Hippocampal formation (tissue), 2 donors: ENCODE measurements around the gene AVP.
"Not testable (repeated sequence)": the region's sequence is repeated elsewhere in the genome, so short reads cannot be mapped to it uniquely, and the experiment has no call there.

Experiments used
- DNase-seq, 2 donors: peaks; one replicate each; lab custom pipeline; 2025; lab: John Stamatoyannopoulos, UW

Gene AVP, protein sequence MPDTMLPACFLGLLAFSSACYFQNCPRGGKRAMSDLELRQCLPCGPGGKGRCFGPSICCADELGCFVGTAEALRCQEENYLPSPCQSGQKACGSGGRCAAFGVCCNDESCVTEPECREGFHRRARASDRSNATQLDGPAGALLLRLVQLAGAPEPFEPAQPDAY

GRCh38 chr20:3084283-3084985 lies at the start of gene AVP:
Gene AVP, minus strand, starts transcription at chr20:3084724. Its CDS starts 50 bp downstream, at chr20:3084674.
- no peak for DNase-seq

DNA sequence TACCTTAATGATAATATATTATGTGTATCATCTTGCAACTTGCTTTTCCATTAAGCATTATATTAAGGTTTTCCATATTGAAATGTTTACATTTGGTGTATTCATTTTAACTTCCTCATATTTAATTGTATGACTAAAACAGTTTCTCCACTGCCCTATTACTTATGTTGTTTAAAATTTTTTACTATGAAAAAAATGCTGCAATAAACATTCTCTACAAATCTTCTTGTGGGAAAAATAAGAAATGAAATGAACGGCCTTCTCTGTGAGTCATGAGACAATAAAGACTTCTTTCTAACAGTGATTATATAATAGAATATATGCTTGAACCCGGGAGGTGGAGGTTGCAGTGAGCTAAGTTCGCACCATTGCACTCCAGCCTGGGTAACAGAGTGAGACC lies 49.6 kb upstream of the AVP start:
- DNase-seq: no peak

DNA sequence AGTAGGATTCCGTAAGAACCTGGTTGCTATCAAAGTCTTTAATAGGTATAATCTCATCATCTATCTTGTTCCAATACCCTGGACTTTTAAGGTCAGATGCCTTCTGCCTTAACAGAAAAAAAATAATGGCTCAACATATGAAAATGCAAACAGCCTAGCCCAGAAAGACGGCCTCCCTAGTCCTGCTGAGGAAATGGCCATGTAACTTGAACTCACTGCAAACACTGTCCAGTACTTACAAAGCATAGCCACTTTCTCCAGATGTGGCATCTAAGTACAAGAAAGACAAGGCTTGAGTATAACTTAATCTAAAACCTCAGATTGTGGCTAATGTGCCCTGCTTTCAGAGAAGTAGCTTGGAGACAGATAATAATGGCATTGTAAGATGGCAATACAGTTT lies 48.6 kb upstream of the AVP start:
- DNase-seq: no peak

DNA sequence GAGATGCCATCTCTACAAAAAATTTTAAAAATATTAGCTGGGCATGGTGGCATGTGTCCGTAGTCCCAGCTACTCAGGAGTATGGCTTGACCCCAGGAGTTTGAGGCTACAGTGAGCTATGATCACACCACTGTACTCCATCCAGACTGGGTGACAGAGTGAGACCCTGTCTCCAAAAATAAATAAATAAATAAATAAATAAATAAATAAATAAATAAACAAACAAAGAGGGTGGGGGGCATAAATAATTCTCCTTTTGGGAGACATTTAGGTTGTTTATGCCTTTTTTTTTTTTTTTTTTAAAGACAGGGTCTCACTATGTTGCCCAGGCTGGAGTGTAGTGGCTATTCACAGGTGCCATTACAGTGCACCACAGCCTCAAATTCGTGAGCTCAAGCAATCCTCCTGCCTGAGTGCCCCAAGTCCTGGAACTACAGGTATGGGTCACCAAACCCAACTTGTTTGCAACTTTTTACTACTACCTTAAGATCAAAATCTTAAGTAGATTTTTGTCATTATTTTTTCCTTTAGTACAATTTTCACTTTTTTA lies 45.6 kb upstream of the AVP start:
- no peak for DNase-seq

DNA sequence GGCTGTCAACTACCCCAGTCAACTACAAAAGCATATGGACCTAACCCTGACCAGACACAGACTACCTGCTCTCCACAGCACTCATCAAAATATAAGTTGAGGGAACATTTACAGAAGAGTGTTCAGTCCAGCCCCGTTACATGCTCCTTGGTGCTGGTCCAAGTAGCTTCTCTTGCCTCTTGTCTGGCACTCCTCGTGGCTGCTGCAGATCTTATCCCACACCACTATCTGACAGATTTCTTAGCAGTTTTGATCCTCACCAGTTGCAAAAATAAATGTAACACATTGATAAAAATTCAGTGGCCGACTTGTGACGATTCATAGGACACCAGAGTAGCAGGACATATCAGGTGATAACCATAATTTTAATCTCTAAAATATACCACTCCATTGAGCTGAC lies 44.6 kb upstream of the AVP start:
- DNase-seq: no peak

DNA sequence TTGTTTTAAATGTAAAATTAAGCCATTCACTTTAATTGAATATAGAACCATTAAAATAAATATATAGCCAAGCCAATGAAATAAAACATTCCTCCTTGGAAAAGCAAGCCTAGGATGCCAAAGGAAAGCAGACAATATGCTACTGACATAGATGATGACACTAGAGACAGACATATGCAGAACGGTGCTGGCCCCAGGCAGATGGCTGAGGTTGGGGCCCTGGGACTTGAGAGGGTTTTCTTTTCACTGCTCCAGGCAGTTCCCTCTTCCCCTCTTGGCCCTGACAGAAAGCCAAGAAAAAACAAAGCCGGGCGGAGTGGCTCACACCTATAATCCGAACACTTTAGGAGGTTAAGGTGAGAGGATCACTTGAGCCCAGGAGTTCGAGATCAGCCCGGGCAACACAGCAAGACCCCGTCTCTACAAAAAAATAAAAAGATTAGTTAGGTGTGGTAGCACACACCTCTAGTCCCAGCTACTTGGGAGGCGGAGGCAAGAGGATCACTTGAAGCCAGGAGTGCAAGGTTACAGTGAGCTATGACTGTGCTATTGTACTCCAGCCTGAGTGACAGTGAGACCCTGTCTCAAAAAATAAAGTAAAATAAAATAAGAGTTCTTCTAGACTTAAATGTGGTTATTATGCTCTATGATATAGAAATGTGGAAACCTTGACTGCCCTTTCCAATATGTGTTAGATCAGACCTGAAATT lies 43.9 kb upstream of the AVP start:
- DNase-seq: no peak

- no peak for DNase-seq
Observed at GRCh38 chr20:3126527-3126859, 42.0 kb upstream of the AVP start.

- DNase-seq: not testable (repeated sequence)
Observed at GRCh38 chr20:3125776-3126526, 41.4 kb upstream of the AVP start.

GRCh38 chr20:3124773-3125560 lies 40.4 kb upstream of the AVP start:
- DNase-seq: not testable (repeated sequence)

- not testable (repeated sequence) for DNase-seq
Observed at GRCh38 chr20:3124163-3124562, 39.6 kb upstream of the AVP start.

DNA sequence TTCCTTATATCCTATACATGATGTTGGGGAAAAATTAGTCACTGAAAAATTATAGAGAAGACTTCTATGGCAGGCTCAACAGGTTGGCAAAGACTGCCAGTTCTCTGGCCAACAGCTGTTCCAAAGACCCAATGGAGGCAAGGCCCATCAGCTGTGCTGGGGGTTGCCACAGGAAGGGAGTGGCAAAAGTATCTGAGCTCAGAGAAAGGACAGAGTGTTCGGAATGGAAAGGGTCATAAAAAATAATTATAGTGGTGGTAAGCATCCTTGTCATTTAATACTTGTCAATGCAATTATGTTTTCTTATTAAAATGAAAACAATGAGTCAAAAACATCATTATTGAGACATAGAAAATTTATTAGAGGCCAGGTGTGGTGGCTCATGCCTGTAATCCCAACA lies 39.0 kb upstream of the AVP start:
- DNase-seq: no peak

DNA sequence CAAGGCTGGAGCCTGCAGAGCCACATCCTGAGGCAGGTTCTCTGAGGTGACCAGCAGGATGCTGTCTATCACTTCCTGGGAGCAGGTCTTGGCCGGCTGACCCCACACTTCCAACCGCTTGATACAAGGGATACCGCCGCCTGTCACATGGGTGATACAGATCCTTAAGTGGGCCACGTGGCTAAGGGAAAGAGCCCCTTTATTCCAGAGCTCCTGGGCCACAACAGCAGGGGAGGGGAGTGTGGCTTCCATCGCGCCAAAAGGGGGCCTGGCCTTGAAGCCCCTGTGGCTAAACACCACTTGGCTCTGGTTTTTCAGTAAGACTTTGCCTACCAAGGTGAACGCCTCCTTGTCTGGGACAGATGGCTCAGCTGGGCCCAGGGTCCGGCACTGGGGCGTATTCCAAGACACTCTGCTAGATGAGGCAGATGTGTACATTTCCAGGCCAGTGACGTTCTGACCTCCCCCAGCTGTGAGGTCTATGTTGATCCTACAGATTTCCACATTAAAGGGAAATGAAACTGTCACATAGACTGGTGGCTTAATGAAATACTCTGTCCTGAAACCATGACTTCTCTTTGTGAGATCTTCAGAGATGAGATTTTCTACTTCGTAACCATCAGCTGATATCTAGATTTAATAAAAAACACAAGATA lies 37.6 kb upstream of the AVP start:
- no peak for DNase-seq

DNA sequence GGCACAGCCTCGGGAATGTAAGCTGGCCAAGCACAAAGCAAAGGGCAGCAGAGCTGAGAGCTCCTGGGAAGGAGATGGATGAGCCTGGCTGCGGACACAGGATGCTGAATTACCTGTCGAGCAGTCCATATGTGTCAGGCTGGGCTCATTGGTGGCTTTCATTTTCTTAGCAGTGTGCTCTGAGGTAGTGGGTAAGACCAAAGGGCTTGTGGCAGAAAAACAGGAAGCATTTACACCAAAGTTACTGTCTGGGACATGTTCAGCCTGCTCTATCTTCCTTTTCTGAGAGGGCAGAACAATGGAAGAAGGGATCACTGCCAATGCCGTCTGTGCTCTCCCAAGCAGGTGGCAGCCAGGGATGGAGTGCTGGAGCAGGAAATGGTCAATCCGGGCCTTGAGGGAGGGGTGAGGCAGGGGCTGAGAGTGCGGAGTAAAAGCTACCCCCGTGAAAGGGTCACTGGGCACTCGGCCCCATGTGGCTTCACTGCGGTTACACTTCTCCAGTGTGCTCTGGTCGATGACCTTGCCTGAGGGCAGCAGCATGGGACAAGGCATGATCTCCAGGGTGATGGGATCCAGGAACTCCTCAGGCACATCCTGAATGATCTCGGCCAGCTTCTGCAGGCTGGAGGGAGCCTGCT lies 36.9 kb upstream of the AVP start:
- no peak for DNase-seq

DNA sequence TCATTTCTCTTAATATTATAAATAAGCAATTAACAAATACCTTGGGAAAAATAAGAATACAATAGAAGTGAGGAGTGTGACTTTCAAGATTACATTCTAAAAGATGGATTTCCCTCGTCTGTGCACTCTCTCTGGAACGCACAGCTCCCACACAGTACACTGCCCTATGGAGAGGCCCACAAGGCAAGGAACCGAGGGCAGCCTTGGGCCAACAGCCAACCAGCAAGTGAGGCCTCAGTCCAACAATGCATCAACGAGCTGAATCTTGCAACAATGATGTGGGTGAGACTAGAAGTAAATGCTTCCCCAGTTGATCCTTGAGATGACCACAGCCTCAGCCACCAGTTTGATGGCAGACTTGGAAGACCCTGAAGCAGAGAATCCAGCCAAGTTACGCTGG lies 34.5 kb upstream of the AVP start:
- DNase-seq: no peak

DNA sequence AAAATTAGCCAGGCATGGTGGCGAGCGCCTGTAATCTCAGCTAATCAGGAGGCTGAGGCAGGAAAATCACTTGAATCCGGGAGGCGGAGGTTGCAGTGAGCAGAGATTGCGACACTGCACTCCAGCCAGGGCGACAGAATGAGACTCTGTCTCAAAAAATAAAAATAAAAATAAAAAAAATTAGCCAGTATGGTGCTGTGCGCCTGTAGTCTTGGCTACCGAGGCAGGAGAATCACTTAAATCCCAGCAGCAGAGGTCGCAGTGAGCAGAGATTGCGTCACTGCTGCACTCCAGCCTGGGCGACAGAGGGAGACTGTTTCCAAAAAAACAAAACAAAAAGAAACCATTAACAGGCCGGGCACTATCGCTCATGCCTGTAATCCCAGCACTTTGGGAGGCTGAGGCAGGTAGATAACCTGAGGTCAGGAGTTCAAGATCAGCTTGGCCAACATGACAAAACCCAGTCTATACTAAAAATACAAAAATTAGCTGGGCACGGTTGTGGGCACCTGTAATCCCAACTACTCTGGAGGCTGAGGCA lies 33.4 kb upstream of the AVP start:
- peak; percentile 28 to 47 for DNase-seq

GRCh38 chr20:3116341-3116740 lies 31.8 kb upstream of the AVP start:
- no peak for DNase-seq

- DNase-seq: peak in 1 of 2 donors; percentile 42
Observed at GRCh38 chr20:3115190-3116107, 30.9 kb upstream of the AVP start.

DNA sequence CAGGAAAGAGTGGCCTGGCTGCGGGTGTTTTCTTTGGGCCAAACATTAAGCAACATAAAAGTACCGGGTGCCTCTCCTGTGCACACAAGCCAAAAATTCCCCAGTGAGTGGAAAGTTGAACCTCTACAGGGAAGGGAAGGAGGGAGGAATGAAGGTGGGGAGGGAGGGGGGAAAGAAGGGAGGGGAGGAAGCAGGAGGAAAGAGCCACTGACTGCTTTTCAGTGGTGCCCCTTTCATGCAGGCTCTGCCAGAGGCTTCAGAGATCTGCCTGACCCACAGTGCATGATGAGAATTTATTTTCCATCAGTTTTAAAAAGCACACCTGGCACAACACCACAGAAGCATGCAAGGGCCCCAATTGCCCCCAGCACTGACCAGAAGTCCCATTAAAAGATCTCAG lies 27.5 kb upstream of the AVP start:
- DNase-seq: no peak

DNA sequence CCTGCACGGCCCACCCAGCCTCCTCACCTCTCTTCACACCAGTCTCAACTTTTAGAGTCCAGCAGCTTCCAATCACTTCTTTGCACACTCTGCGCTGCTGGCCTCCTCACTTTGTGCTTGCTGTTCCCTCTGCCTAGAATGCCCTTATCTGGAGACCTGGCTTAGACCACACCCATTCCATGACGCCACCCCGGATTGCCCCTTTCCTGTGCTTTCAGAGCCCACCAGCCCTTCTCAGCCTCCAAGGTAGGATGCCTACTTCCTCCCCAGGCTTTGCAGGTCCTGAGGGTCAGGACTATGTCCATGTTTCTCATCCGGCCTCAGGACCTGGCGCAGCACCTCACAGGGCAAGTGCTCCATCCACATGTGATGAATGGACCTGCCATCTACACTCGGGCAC lies 27.0 kb upstream of the AVP start:
- DNase-seq: no peak
